ENCODE data around the gene RAB34.
A peak's percentile ranks its signal among the peaks of the same experiment; 100 is the strongest.

DNA sequence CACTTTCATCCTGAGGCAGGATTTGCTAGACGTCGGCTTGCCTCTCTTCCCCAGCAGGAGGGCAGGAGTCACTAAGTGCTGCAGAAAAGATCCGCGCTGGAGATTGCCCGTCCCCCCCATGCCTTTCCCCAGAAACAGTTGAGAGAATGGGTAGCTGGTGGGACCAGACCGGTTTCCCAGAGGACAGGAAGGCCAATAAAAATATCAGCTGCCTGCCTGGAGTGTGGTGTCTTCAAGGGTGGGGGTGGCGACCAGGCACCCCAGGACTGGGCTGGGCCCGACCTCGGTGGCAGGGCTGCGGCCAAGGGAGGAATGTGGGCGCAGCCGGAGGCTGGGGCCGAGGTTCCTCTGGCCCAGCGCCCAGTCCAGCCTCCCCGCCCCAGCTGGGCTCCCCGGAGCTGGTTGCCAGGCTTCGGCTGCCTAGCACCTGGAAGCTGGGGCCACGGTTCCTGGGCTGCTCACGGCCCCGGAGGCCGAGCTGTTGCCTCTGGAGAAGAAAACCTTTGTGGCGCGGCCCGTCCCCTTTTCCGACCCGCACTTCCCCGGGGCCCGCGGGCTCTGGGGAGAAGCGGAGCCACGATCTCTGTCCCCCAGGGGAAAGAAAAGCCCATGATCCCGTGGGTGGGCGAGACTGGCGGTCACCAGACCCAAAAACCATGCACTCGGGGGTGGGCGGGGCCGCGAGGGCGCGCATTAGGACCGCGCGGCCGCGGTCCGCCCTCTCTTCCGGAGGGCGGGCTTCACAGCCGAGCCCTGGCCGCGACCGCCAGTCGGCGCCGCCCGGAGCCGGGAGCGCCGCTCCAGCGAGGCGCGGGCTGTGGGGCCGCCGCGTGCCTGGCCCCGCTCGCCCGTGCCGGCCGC lies 25.8 kb upstream of the RAB34 start, which contains the start of gene TRAF4:
- TF ChIP-seq EZH2 (IDR thresholded peaks at IDR 0.05): no peak
- peak; percentile 34; the same call in 1 of the 2 replicates for TF ChIP-seq POLR2AphosphoS5 (IDR thresholded peaks at IDR 0.05; ENCODE audit: borderline replicate concordance, low read depth, low read length)

All from SK-N-MC (cell line).